ENCODE data around the gene SLC35G3. TPM values are rescaled to one million over a fixed set of nuclear protein-coding genes. Genes with fewer than 3 reads are reported as not detected.
"Not testable (repeated sequence)": the region's sequence is repeated elsewhere in the genome, so short reads cannot be mapped to it uniquely, and the experiment has no call there.

Gene SLC35G3
- total and polyA plus RNA-seq, 2 of the 13 experiments (the other 11 are each of a cell fraction or from before 2014, with no cell fraction given), result not detected

DNA sequence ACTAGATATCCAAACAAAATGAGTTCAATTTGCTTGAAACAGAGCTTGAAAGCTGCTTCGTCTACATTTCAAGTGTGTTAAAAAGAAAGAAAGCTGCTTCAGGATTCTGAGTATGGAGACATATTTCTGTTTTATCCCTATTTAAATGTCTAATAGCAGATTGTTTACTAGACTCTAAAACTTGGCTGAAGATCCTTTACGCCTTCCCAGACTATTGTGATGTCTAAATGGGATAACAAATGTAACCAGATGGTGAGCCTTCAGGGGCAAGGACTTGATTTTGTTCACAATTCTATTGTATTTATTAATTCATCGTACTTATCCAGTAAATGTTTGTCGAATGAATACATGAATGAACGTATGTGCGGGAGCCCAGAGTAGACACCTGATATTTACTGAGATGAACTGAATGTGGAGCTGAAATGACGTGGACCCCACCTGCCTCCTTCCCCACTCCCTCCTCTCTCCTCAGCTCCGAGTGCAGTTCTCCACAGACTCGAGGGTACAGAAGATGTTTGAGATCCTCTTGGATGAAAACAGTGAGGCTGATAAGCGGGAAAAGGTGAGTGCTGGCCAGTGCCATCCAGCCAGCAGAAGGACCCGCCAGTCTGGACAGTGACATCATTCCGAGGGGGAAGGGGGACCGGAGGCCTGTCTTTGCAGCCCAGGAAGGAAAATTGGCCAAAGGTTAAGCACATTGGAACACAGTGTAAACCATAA is 41.6 kb downstream of the SLC35G3 start (continued):
- no peak for TF ChIP-seq NPAS2 (CRISPR knock-in tag; IDR thresholded peaks at IDR 0.05; ENCODE audit: borderline replicate concordance)
- TF ChIP-seq, protein P1, sequence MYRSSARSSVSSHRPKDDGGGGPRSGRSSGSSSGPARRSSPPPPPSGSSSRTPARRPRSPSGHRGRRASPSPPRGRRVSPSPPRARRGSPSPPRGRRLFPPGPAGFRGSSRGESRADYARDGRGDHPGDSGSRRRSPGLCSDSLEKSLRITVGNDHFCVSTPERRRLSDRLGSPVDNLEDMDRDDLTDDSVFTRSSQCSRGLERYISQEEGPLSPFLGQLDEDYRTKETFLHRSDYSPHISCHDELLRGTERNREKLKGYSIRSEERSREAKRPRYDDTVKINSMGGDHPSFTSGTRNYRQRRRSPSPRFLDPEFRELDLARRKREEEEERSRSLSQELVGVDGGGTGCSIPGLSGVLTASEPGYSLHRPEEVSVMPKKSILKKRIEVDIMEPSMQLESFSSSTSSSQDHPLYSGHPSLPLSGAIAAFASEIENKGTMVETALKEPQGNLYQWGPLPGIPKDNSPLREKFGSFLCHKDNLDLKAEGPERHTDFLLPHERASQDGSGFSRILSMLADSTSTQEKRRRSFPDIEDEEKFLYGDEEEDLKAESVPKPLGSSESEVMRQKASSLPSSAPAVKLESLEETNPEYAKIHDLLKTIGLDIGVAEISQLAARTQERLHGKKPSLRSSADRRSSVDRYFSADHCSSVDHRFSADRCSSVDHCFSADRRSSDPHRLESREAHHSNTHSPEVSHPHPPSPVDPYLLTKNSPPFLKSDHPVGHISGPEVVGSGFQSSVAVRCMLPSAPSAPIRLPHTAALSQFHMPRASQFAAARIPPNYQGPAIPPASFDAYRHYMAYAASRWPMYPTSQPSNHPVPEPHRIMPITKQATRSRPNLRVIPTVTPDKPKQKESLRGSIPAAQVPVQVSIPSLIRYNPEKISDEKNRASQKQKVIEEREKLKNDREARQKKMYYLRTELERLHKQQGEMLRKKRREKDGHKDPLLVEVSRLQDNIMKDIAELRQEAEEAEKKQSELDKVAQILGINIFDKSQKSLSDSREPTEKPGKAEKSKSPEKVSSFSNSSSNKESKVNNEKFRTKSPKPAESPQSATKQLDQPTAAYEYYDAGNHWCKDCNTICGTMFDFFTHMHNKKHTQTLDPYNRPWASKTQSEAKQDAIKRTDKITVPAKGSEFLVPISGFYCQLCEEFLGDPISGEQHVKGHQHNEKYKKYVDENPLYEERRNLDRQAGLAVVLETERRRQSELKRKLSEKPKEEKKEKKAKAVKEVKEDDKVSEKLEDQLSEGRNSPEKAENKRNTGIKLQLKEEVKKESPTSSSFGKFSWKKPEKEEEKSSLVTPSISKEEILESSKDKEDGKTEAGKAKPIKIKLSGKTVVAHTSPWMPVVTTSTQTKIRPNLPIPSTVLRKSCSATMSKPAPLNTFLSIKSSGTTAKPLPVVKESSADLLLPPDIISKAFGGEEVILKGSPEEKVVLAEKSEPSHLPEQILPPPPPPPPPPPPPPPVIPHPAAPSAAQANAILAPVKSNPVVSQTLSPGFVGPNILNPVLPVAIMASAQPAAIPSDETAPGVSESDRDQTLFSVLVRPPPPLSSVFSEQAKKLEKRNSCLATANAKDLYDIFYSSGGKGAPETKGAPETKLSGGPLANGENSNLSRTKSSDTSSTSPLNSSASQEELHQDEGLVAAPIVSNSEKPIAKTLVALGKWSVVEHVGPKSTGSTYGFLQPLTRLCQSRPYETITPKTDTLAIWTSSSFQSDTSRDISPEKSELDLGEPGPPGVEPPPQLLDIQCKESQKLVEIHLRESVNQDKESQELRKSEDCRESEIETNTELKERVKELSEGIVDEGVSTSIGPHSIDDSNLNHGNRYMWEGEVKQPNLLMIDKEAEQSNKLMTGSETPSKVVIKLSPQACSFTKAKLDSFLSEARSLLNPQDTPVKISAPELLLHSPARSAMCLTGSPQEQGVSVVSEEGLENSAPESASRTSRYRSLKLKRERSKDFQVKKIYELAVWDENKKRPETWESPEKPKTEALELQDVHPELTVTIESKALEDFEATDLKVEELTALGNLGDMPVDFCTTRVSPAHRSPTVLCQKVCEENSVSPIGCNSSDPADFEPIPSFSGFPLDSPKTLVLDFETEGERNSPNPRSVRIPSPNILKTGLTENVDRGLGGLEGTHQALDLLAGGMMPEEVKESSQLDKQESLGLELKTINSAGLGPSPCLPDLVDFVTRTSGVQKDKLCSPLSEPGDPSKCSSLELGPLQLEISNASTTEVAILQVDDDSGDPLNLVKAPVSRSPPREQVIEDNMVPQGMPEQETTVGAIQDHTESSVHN (CRISPR knock-in tag; IDR thresholded peaks at IDR 0.05), result no peak

GRCh38 chr17:35151080-35151479 is 43.1 kb downstream of the SLC35G3 start:
- intact Hi-C loops (cut with micrococcal nuclease; ENCODE audit: unreplicated experiment); FAIRE-seq; ATAC-seq; BruUV-seq (replicated peaks); H3K9me3 ChIP-seq (ENCODE audit: low read length); H3K4me3 ChIP-seq (replicated peaks in 1 of 3; ENCODE audit: insufficient read depth in 1 of 3, low read depth in 2 of 3, low read length in 3 of 3); H3K9ac ChIP-seq (ENCODE audit: insufficient read depth, low read depth, low read length); H3K4me2 ChIP-seq (ENCODE audit: low read depth, low read length); H4K20me1 ChIP-seq (ENCODE audit: insufficient read depth, low read length); H3K79me2 ChIP-seq (ENCODE audit: insufficient read depth, low read length); H3K36me3 ChIP-seq (replicated peaks in 1 of 2; ENCODE audit: control insufficient read depth in 1 of 2, insufficient read depth in 2 of 2, low read length in 2 of 2); DNase-seq (ENCODE audit: low spot score); H2AFZ ChIP-seq (ENCODE audit: low read length); H3K27ac ChIP-seq (ENCODE audit: extremely low read length, insufficient read depth, low read length); CTCF ChIA-PET (ENCODE audit: low intra/inter-chr PET ratio, low total read pairs); POLR2A ChIA-PET; in situ Hi-C loops (cut with HindIII; ENCODE audit: extremely low pct_ligation_motif_present, low pct_unique_long_range_greater_than_20kb): not testable (repeated sequence)
- WGBS (ENCODE audit: low lambda C conversion rate), result 79% methylated on average over 29 of the region's 29 CpGs
- peaks cover 12% of the 10 kb centered on the region for H3K4me1 ChIP-seq (ENCODE audit: insufficient read depth, low read length)
- peaks cover 8 to 40% of the 10 kb centered on the region in 2 experiments; a peak in 3 of 5 replicates for H3K27me3 ChIP-seq (ENCODE audit: control insufficient read depth in 1 of 2, insufficient read depth in 2 of 2, low read length in 2 of 2)
